SK-N-SH treated with all-trans-retinoic acid at 6 μM for 48 hours (cell line): ENCODE measurements around the gene VMP1.

Experiments
- RARB ChIP-seq: fragments of 250-450 bp; sonication (Bioruptor Pico); IDR thresholded peaks from 2 replicates; pipeline ENCODE4 v1.8.0; 2021; ENCODE audit warnings: mild to moderate bottlenecking, moderate library complexity
- ZC3H10 ChIP-seq: fragments of 250-450 bp; sonication (Bioruptor Pico); IDR thresholded peaks from 2 replicates; pipeline ENCODE4 v1.5.1; 2021; ENCODE audit warnings: mild to moderate bottlenecking, moderate library complexity

- TF ChIP-seq ZC3H10 (CRISPR knock-in tag) (no peak), RARB (CRISPR knock-in tag) (no peak)
Observed at GRCh38 chr17:59890720-59891119, 183.3 kb downstream of the VMP1 start.
